DOHH2 (cell line): ENCODE results near the gene ARL15.

Source experiments
- H3F3A ChIP-seq: fragments of 200-600 bp; sonication (generic), shearing (Covaris generic); 2 replicates; pipeline ENCODE4 v1.6.0; 2016; ENCODE audit warnings: antibody characterized with exemption, mild to moderate bottlenecking; ENCODE audit not compliant: control insufficient read depth, insufficient read depth
- H3K27ac ChIP-seq: fragments of 200-600 bp; sonication (generic); 2 replicates; pipeline ENCODE4 v1.5.1; 2014; ENCODE audit warnings: low read depth, mild to moderate bottlenecking, low read length, moderate library complexity
- H3K27me3 ChIP-seq: fragments of 200-600 bp; sonication (generic); 2 replicates; pipeline ENCODE4 v1.6.1; 2014; ENCODE audit warnings: mild to moderate bottlenecking, low read length, mixed read lengths; ENCODE audit not compliant: control insufficient read depth
- H3K36me3 ChIP-seq: fragments of 200-600 bp; sonication (generic); 2 replicates; pipeline ENCODE4 v1.6.1; 2014; ENCODE audit warnings: mild to moderate bottlenecking, low read length, moderate library complexity, mixed read lengths; ENCODE audit not compliant: control insufficient read depth
- H3K4me1 ChIP-seq: fragments of 200-600 bp; sonication (generic); 2 replicates; pipeline ENCODE4 v1.6.1; 2014; ENCODE audit warnings: mild to moderate bottlenecking, low read length, mixed read lengths; ENCODE audit not compliant: control insufficient read depth
- H3K4me2 ChIP-seq: fragments of 200-600 bp; sonication (generic); 2 replicates; pipeline ENCODE4 v1.6.0; 2014; ENCODE audit warnings: mild to moderate bottlenecking, low read length, moderate library complexity
- H3K4me3 ChIP-seq: fragments of 200-600 bp; sonication (generic); 2 replicates; pipeline ENCODE4 v1.5.1; 2014; ENCODE audit warnings: mild to moderate bottlenecking, low read length, mixed read lengths
- H3K79me2 ChIP-seq: fragments of 200-600 bp; sonication (generic); 2 replicates; pipeline ENCODE4 v1.6.1; 2014; ENCODE audit warnings: mild to moderate bottlenecking, low read length, mixed read lengths; ENCODE audit not compliant: control insufficient read depth
- H3K9me2 ChIP-seq: fragments of 200-600 bp; sonication (generic); replicated peaks from 2 replicates; pipeline ENCODE4 v1.6.1; 2014; ENCODE audit warnings: mild to moderate bottlenecking, low read length, mixed read lengths; ENCODE audit not compliant: control insufficient read depth
- H3K9me3 ChIP-seq: fragments of 200-600 bp; sonication (generic); 2 replicates; pipeline ENCODE4 v1.6.1; 2014; ENCODE audit warnings: antibody characterized with exemption, low read length, mixed read lengths; ENCODE audit not compliant: control insufficient read depth, insufficient read depth
- H4K20me1 ChIP-seq: fragments of 200-600 bp; sonication (generic); 2 replicates; pipeline ENCODE4 v1.6.0; 2014; ENCODE audit warnings: low read depth, mild to moderate bottlenecking, antibody characterized with exemption, low read length, moderate library complexity; ENCODE audit not compliant: control insufficient read depth, insufficient read depth
- CTCF ChIP-seq: fragments of 200-600 bp; sonication (generic); IDR thresholded peaks from one replicate; pipeline ENCODE4 v1.5.1; 2014; ENCODE audit warnings: antibody characterized with exemption, mild to moderate bottlenecking, low read depth, low read length; ENCODE audit not compliant: poor library complexity, severe bottlenecking
- EZH2phosphoT487 ChIP-seq: fragments of 200-600 bp; sonication (generic); IDR thresholded peaks from 2 replicates; pipeline ENCODE4 v1.6.1; 2017; ENCODE audit warnings: borderline replicate concordance, mild to moderate bottlenecking, antibody characterized with exemption, low read length, moderate library complexity, mixed read lengths

The ARL15 gene

GRCh38 chr5:54009357-54009756, 301.0 kb downstream of the ARL15 start:
- no peaks in the 10 kb centered on the region for H3F3A ChIP-seq
- TF ChIP-seq EZH2phosphoT487 (no peak), CTCF (no peak)
- no peaks in the 10 kb centered on the region for H3K4me1 ChIP-seq
- no peaks in the 10 kb centered on the region for H3K79me2 ChIP-seq
- H3K9me3 ChIP-seq, result no peaks in the 10 kb centered on the region
- H3K27ac ChIP-seq, result no peak overlapping the region
- H3K27me3 ChIP-seq, result no peaks in the 10 kb centered on the region
- H3K36me3 ChIP-seq, result no peaks in the 10 kb centered on the region
- H3K4me2 ChIP-seq, result no peak overlapping the region
- H3K9me2 ChIP-seq, result no peaks in the 10 kb centered on the region
- no peak overlapping the region for H3K4me3 ChIP-seq
- no peaks in the 10 kb centered on the region for H4K20me1 ChIP-seq

- Histone ChIP-seq H3K9me2 (no peaks in the 10 kb centered on the region), H3K9me3 (no peaks in the 10 kb centered on the region), H3K27me3 (no peaks in the 10 kb centered on the region), H4K20me1 (no peaks in the 10 kb centered on the region), H3K4me1 (no peaks in the 10 kb centered on the region), H3K4me2 (no peak overlapping the region), H3K27ac (no peak overlapping the region), H3K4me3 (no peak overlapping the region), H3K36me3 (no peaks in the 10 kb centered on the region), H3K79me2 (no peaks in the 10 kb centered on the region), H3F3A (no peaks in the 10 kb centered on the region)
- TF ChIP-seq EZH2phosphoT487, result no peak
- no peak for TF ChIP-seq CTCF
Observed at GRCh38 chr5:54007827-54008777, 302.3 kb downstream of the ARL15 start.

GRCh38 chr5:54004697-54005096, 305.7 kb downstream of the ARL15 start:
- Histone ChIP-seq H4K20me1 (no peaks in the 10 kb centered on the region), H3K9me2 (no peaks in the 10 kb centered on the region), H3K36me3 (no peaks in the 10 kb centered on the region), H3K4me3 (no peak overlapping the region), H3K27me3 (no peaks in the 10 kb centered on the region), H3K9me3 (no peaks in the 10 kb centered on the region), H3K4me1 (no peaks in the 10 kb centered on the region), H3K79me2 (no peaks in the 10 kb centered on the region), H3K4me2 (no peak overlapping the region), H3K27ac (no peak overlapping the region), H3F3A (no peaks in the 10 kb centered on the region)
- TF ChIP-seq CTCF, result no peak
- TF ChIP-seq EZH2phosphoT487, result no peak
